ENCODE data around the gene SYNDIG1.

The SYNDIG1 gene

GRCh38 chr20:24452498-24453127 is 16.8 kb upstream of the SYNDIG1 start:
- TF ChIP-seq CTCF (IDR thresholded peaks at IDR 0.05; ENCODE audit: low read depth, low read length, missing control alignments): peak; percentile 2
- Histone ChIP-seq H3K27me3 (replicated peaks) (no peaks in the 10 kb centered on the region), H3K4me3 (ENCODE audit: low read depth, low read length) (no peak overlapping the region), H3K27ac (no peak overlapping the region), H3K36me3 (replicated peaks) (no peaks in the 10 kb centered on the region)
- no peak for DNase-seq
- in situ Hi-C loops (cut with HindIII; ENCODE audit: low pct_ligation_motif_present, low sequenced_read_pairs): no loop called here

DNA sequence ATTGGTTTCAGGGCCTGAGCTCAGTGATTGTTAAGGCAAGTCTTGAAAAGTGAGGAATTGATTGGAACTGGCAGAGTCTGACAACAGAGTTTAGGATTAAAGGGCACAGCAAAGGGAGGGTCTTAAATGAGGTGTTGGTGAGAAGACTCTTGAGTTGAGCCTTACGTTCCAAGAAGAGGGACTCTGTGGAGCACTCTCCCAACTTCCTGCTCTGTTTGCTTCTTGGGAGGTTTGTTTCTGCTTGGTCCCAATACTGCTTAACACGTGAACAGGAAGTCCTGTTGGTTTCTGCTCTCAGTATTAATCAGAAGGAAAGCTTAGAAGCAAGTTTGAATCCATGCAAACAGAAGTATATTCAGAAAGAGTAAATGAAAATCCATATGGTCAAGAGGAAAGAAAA is 15.6 kb upstream of the SYNDIG1 start:
- Histone ChIP-seq H3K4me3 (ENCODE audit: low read depth, low read length) (no peak overlapping the region), H3K27ac (no peak overlapping the region)

GRCh38 chr20:24455081-24455480 is 14.3 kb upstream of the SYNDIG1 start:
- H3K27me3 ChIP-seq (replicated peaks): no peaks in the 10 kb centered on the region
- H3K27ac ChIP-seq: no peak overlapping the region
- no peaks in the 10 kb centered on the region for H3K36me3 ChIP-seq (replicated peaks)
- in situ Hi-C loops (cut with HindIII; ENCODE audit: low pct_ligation_motif_present, low sequenced_read_pairs): no loop called here
- no peak for TF ChIP-seq CTCF (IDR thresholded peaks at IDR 0.05; ENCODE audit: low read depth, low read length, missing control alignments)
- DNase-seq: no peak
- H3K4me3 ChIP-seq (ENCODE audit: low read depth, low read length): no peak overlapping the region

More for the DNA sequence above, 15.6 kb upstream of the SYNDIG1 start:
- H3K27me3 ChIP-seq (replicated peaks): no peaks in the 10 kb centered on the region
- no peak for DNase-seq
- no peaks in the 10 kb centered on the region for H3K36me3 ChIP-seq (replicated peaks)
- in situ Hi-C loops (cut with HindIII; ENCODE audit: low pct_ligation_motif_present, low sequenced_read_pairs): no loop called here
- no peak for TF ChIP-seq CTCF (IDR thresholded peaks at IDR 0.05; ENCODE audit: low read depth, low read length, missing control alignments)

- Histone ChIP-seq H3K36me3 (replicated peaks) (no peaks in the 10 kb centered on the region), H3K27me3 (replicated peaks) (no peaks in the 10 kb centered on the region), H3K27ac (no peak overlapping the region), H3K4me3 (ENCODE audit: low read depth, low read length) (no peak overlapping the region)
- in situ Hi-C loops (cut with HindIII; ENCODE audit: low pct_ligation_motif_present, low sequenced_read_pairs): no loop called here
- DNase-seq: no peak
- no peak for TF ChIP-seq CTCF (IDR thresholded peaks at IDR 0.05; ENCODE audit: low read depth, low read length, missing control alignments)
These were observed 13.0 kb upstream of the SYNDIG1 start for GRCh38 chr20:24456398-24456781.

DNA sequence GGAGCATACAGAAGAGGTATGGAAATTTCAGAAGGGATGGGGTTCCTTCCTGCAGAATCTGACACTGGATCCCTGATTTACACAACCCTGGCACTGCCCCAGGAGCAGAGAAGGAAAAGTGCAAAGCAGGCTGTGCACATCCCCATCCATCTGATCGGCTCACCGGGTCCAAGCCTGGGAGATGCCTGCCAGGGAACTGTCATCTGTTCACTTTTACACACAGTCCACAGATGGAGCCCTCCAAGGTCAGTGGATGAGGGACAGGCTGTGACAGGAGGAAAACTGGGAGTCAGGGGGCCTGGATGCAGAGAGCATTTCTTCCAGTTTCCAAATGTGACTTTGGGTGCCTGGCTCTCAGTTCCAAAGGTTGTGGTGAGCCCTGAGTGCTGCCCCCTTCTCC is 11.0 kb upstream of the SYNDIG1 start:
- Histone ChIP-seq H3K36me3 (replicated peaks) (no peaks in the 10 kb centered on the region), H3K4me3 (ENCODE audit: low read depth, low read length) (no peak overlapping the region), H3K27ac (no peak overlapping the region), H3K27me3 (replicated peaks) (no peaks in the 10 kb centered on the region)
- TF ChIP-seq CTCF (IDR thresholded peaks at IDR 0.05; ENCODE audit: low read depth, low read length, missing control alignments): no peak
- DNase-seq: no peak
- in situ Hi-C loops (cut with HindIII; ENCODE audit: low pct_ligation_motif_present, low sequenced_read_pairs): no loop called here

- Histone ChIP-seq H3K27ac (no peak overlapping the region), H3K27me3 (replicated peaks) (no peaks in the 10 kb centered on the region), H3K36me3 (replicated peaks) (no peaks in the 10 kb centered on the region), H3K4me3 (ENCODE audit: low read depth, low read length) (no peak overlapping the region)
- DNase-seq: no peak
- TF ChIP-seq CTCF (IDR thresholded peaks at IDR 0.05; ENCODE audit: low read depth, low read length, missing control alignments): no peak
- in situ Hi-C loops (cut with HindIII; ENCODE audit: low pct_ligation_motif_present, low sequenced_read_pairs): no loop called here
These were observed 9.7 kb upstream of the SYNDIG1 start for GRCh38 chr20:24459733-24460132.

Measured in brain microvascular endothelial cell (primary cell).